Suprapubic skin (tissue), 4 donors: Measurements from ENCODE around the gene DPYD. TPM values are rescaled to one million over a fixed set of nuclear protein-coding genes. Genes with fewer than 3 reads are reported as not detected.

Experiments
- DNase-seq, 2 donors: peaks; one replicate each; pipeline ENCODE4 v3.0.0-alpha.2; 2019; ENCODE audit warnings: low spot score in 2 of 2
- H3K27ac ChIP-seq: fragments of 200-600 bp; sonication (generic); one replicate; pipeline ENCODE4 v1.5.1; 2019
- H3K27me3 ChIP-seq: fragments of 200-600 bp; sonication (generic); one replicate; pipeline ENCODE4 v1.5.1; 2019
- H3K36me3 ChIP-seq: fragments of 200-600 bp; sonication (generic); one replicate; pipeline ENCODE4 v1.5.1; 2019
- H3K4me1 ChIP-seq: fragments of 200-600 bp; sonication (generic); one replicate; pipeline ENCODE4 v1.5.1; 2019
- H3K4me3 ChIP-seq: fragments of 200-600 bp; sonication (generic); one replicate; pipeline ENCODE4 v1.5.1; 2019; ENCODE audit warnings: mild to moderate bottlenecking
- H3K9me3 ChIP-seq: fragments of 200-600 bp; sonication (generic); one replicate; pipeline ENCODE4 v1.5.1; 2019
- CTCF ChIP-seq, 2 donors: fragments of 200-600 bp in 1 of 2; fragments of 450-650 bp in 1 of 2; sonication (generic) in 1 of 2; IDR thresholded peaks; one replicate each; pipeline ENCODE4 v1.5.1; 2016 to 2019; ENCODE audit warnings: antibody characterized with exemption in 2 of 2, mild to moderate bottlenecking in 1 of 2, moderate library complexity in 1 of 2
- EP300 ChIP-seq: sonication (generic); formaldehyde crosslinking; IDR thresholded peaks from one replicate; pipeline ENCODE4 v1.6.1; 2017; ENCODE audit warnings: antibody characterized with exemption
- POLR2A ChIP-seq, 2 donors: fragments of 450-650 bp; IDR thresholded peaks; one replicate each; pipeline ENCODE4 v1.6.1; 2017; ENCODE audit warnings: antibody characterized with exemption in 2 of 2, mild to moderate bottlenecking in 2 of 2, moderate library complexity in 2 of 2
- POLR2AphosphoS5 ChIP-seq, 3 donors: sonication (generic); formaldehyde crosslinking; IDR thresholded peaks; one replicate each; pipeline ENCODE4 v1.6.1; 2017; ENCODE audit warnings: antibody characterized with exemption in 3 of 3
- WGBS: methylation state at CpG from one replicate; pipeline ENCODE4 v1.1.5; 2018; 5-methylcytosine and 5-hydroxymethylcytosine counted together
- total RNA-seq, 4 donors: library from RNA; depleted of rRNA; stranded (reverse); fragments of >200 nt; gene quantifications; one replicate each; pipeline ENCODE4 v1.1.0, GENCODE V29; 2016

DPYD gene
- total RNA-seq, 4 donors from 2014 or later: 10.1 to 31.9 (median 11.6) TPM

DNA sequence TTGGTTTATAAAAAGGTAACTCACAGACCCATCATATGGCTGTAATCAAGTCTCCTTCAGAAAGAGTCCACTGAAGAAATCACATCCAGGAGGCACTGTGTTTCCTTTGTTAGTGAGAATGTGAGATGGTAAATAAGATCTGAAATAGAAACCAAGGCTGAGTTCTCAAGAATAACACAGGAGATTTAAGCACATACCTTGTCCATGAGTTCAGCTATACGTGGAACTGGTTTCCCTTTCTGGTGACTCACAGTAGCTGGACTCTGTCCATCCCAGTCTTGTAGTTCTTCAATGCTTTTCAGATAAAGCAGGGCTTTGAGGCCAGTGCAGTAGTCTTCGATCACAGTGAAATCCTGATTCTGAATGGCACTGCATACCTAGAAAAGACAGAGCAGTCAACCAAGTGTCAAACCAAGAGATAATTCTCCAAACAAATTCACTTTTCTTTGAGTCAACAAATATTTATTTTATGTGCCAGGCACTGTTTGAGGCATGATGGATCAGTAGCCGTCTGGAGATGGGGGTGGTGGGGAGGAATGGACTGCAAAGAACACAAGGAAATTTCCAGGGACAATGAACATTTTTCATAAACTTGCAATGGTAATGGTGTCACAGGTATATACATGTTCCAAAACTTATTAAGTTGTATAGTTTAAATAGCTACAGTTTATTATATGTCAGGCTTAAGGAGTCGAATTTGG, 727.8 kb downstream of the DPYD start:
- Histone ChIP-seq H3K9me3 (no peaks in the 10 kb centered on the region), H3K36me3 (peaks cover 8% of the 10 kb centered on the region), H3K4me1 (no peaks in the 10 kb centered on the region), H3K4me3 (no peak overlapping the region), H3K27me3 (no peaks in the 10 kb centered on the region), H3K27ac (no peak overlapping the region)
- DNase-seq: no peak
- 49% methylated on average over 4 of the region's 4 CpGs for WGBS
- TF ChIP-seq CTCF (IDR thresholded peaks at IDR 0.05) (no peak), EP300 (no peak), POLR2AphosphoS5 (IDR thresholded peaks at IDR 0.05) (no peak), POLR2A (IDR thresholded peaks at IDR 0.05) (no peak)

DNA sequence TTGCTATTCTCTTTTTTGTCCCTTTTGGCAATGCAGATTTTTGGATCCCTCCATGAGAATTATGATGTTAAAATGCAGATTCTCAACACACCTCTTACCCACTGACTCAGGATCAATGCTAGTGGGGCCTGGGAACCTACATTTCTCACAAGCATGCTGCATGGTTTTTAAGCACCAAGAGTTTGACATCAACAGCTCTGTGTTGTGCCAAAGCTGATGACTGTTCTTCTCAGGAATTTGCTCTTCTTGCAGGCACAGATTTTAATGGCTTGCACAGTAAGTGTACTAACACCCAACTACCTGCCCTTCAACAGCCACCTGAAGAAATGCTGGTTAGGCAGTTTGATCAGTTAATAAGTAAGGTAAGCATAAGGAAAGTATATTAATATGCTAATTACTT, 730.5 kb downstream of the DPYD start:
- no peak for DNase-seq
- Histone ChIP-seq H3K9me3 (peaks cover 3% of the 10 kb centered on the region), H3K36me3 (peaks cover 8% of the 10 kb centered on the region), H3K4me1 (no peaks in the 10 kb centered on the region), H3K27ac (no peak overlapping the region), H3K27me3 (no peaks in the 10 kb centered on the region), H3K4me3 (no peak overlapping the region)
- TF ChIP-seq CTCF (IDR thresholded peaks at IDR 0.05) (no peak), POLR2A (IDR thresholded peaks at IDR 0.05) (no peak), POLR2AphosphoS5 (IDR thresholded peaks at IDR 0.05) (no peak), EP300 (no peak)

DNA sequence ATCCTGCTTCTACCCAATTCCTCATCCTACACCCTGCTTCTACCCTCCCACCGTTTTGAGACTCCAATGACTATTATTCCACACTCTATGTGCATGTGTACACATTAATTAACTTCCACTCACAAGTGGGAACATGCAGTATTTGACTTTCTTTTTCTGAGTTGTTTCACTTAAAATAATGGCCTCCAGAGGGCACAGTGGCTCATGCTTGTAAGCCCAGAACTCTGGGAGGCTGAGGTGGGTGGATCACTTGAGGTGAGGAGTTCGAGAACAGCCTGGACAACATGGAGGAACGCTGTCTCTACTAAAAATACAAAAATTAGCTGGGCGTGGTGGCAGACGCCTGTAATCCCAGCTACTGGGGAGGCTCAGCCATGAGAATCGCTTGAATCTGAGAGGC, 734.5 kb downstream of the DPYD start:
- no peaks in the 10 kb centered on the region for H3K4me1 ChIP-seq
- WGBS: 88% methylated on average over 6 of the region's 6 CpGs
- TF ChIP-seq POLR2A (IDR thresholded peaks at IDR 0.05) (no peak), CTCF (IDR thresholded peaks at IDR 0.05) (no peak), EP300 (no peak), POLR2AphosphoS5 (IDR thresholded peaks at IDR 0.05) (no peak)
- no peaks in the 10 kb centered on the region for H3K27me3 ChIP-seq
- no peaks in the 10 kb centered on the region for H3K36me3 ChIP-seq
- peaks cover 3% of the 10 kb centered on the region for H3K9me3 ChIP-seq
- no peak overlapping the region for H3K4me3 ChIP-seq
- no peak overlapping the region for H3K27ac ChIP-seq
- no peak for DNase-seq

GRCh38 chr1:97174039-97174704, 746.7 kb downstream of the DPYD start:
- no peaks in the 10 kb centered on the region for H3K27me3 ChIP-seq
- H3K36me3 ChIP-seq: no peaks in the 10 kb centered on the region
- TF ChIP-seq POLR2A (IDR thresholded peaks at IDR 0.05) (no peak), EP300 (no peak)
- no peaks in the 10 kb centered on the region for H3K9me3 ChIP-seq
- WGBS: 42% methylated on average over 4 of the region's 4 CpGs
- H3K4me3 ChIP-seq: no peak overlapping the region
- H3K27ac ChIP-seq: no peak overlapping the region
- DNase-seq: no peak
- H3K4me1 ChIP-seq: peaks cover 3% of the 10 kb centered on the region

GRCh38 chr1:97170300-97170699, 750.5 kb downstream of the DPYD start:
- DNase-seq: no peak
- no peaks in the 10 kb centered on the region for H3K9me3 ChIP-seq
- no peak overlapping the region for H3K27ac ChIP-seq
- peaks cover 3% of the 10 kb centered on the region for H3K4me1 ChIP-seq
- 89% methylated on average over 2 of the region's 2 CpGs for WGBS
- H3K36me3 ChIP-seq: no peaks in the 10 kb centered on the region
- H3K27me3 ChIP-seq: no peaks in the 10 kb centered on the region
- TF ChIP-seq EP300 (no peak), POLR2A (IDR thresholded peaks at IDR 0.05) (no peak), POLR2AphosphoS5 (IDR thresholded peaks at IDR 0.05) (no peak), CTCF (IDR thresholded peaks at IDR 0.05) (no peak)
- no peak overlapping the region for H3K4me3 ChIP-seq
